Vagina (tissue), 2 donors: Measurements from ENCODE around the gene METTL25B. TPM values are rescaled to one million over a fixed set of nuclear protein-coding genes. Genes with fewer than 3 reads are reported as not detected.
"Not testable (repeated sequence)": the region's sequence is repeated elsewhere in the genome, so short reads cannot be mapped to it uniquely, and the experiment has no call there.

Experiments
- DNase-seq, 2 donors: peaks; one replicate each; pipeline ENCODE4 v3.0.0-alpha.2; 2017; ENCODE audit errors: extremely low spot score in 2 of 2
- H3K27ac ChIP-seq: fragments of 200-600 bp; sonication (generic); one replicate; pipeline ENCODE4 v1.5.1; 2019
- H3K27me3 ChIP-seq: fragments of 200-600 bp; sonication (generic); one replicate; pipeline ENCODE4 v1.5.1; 2019
- H3K36me3 ChIP-seq, 2 donors: fragments of 200-600 bp; sonication (generic); one replicate each; pipeline ENCODE4 v1.5.1; 2017 to 2019
- H3K4me1 ChIP-seq: fragments of 200-600 bp; sonication (generic); one replicate; pipeline ENCODE4 v1.5.1; 2019
- H3K4me3 ChIP-seq, 2 donors: fragments of 200-600 bp; sonication (generic); 1 replicate in 1 of 2; 2 replicates in 1 of 2; pipeline ENCODE4 v1.5.1; 2016 to 2019
- H3K9me3 ChIP-seq: fragments of 200-600 bp; sonication (generic); one replicate; pipeline ENCODE4 v1.5.1; 2019
- CTCF ChIP-seq, 3 experiments: fragments of 450-650 bp in 2 of 3; fragments of 200-600 bp in 1 of 3; sonication (generic) in 1 of 3; IDR thresholded peaks; one replicate each; pipeline ENCODE4 v1.5.1; 2017 to 2019; ENCODE audit warnings: antibody characterized with exemption in 3 of 3, mild to moderate bottlenecking in 2 of 3, moderate library complexity in 2 of 3
- POLR2A ChIP-seq, 2 donors: fragments of 450-650 bp; IDR thresholded peaks; one replicate each; pipeline ENCODE4 v1.6.1; 2017; ENCODE audit warnings: antibody characterized with exemption in 2 of 2, mild to moderate bottlenecking in 2 of 2, moderate library complexity in 2 of 2
- POLR2AphosphoS5 ChIP-seq, 2 donors: sonication (generic); formaldehyde crosslinking; IDR thresholded peaks; one replicate each; pipeline ENCODE4 v1.9.0; 2017; ENCODE audit warnings: antibody characterized with exemption in 2 of 2, mild to moderate bottlenecking in 2 of 2, low read depth in 1 of 2; ENCODE audit not compliant: insufficient read depth in 1 of 2
- intact Hi-C: fragments of 100-400 bp; cut with DNase I; formaldehyde crosslinking; loops from one replicate; pipeline ENCODE4 v1.15.1; 2023
- total RNA-seq: library from RNA; depleted of rRNA; stranded (reverse); fragments of >200 nt; gene quantifications from one replicate; pipeline ENCODE4 v1.2.3, GENCODE V29; 2016

Gene METTL25B
- total RNA-seq, 1 donor from 2014 or later = 17.7 TPM

- H3K27ac ChIP-seq = no peak overlapping the region
- no peaks in the 10 kb centered on the region for H3K36me3 ChIP-seq
- H3K9me3 ChIP-seq = no peaks in the 10 kb centered on the region
- H3K4me1 ChIP-seq = peaks cover 16% of the 10 kb centered on the region
- DNase-seq = no peak
- intact Hi-C loops = no loop called here
- no peak overlapping the region for H3K4me3 ChIP-seq
- no peak for TF ChIP-seq POLR2AphosphoS5 (IDR thresholded peaks at IDR 0.05; ENCODE audit: insufficient read depth in 1 of 2, low read depth in 1 of 2)
- H3K27me3 ChIP-seq = no peaks in the 10 kb centered on the region
Observed at GRCh38 chr1:156756355-156756754, 28.1 kb downstream of the METTL25B start.

GRCh38 chr1:156757572-156758253 lies 29.4 kb downstream of the METTL25B start:
- H3K27ac ChIP-seq, intact Hi-C loops, DNase-seq, H3K4me3 ChIP-seq, H3K36me3 ChIP-seq, H3K4me1 ChIP-seq, H3K9me3 ChIP-seq, H3K27me3 ChIP-seq: not testable (repeated sequence)

GRCh38 chr1:156760092-156760795 lies 32.0 kb downstream of the METTL25B start:
- Histone ChIP-seq H3K4me3 (no peak overlapping the region), H3K36me3 (no peaks in the 10 kb centered on the region), H3K9me3 (no peaks in the 10 kb centered on the region), H3K27ac (no peak overlapping the region), H3K4me1 (no peaks in the 10 kb centered on the region), H3K27me3 (no peaks in the 10 kb centered on the region)
- DNase-seq = no peak
- TF ChIP-seq CTCF (IDR thresholded peaks at IDR 0.05) = no peak
- intact Hi-C loops = no loop called here

- Histone ChIP-seq H3K27me3 (no peaks in the 10 kb centered on the region), H3K4me3 (no peak overlapping the region), H3K9me3 (no peaks in the 10 kb centered on the region), H3K36me3 (no peaks in the 10 kb centered on the region), H3K4me1 (peaks cover under 1% of the 10 kb centered on the region), H3K27ac (no peak overlapping the region)
- no peak for DNase-seq
- no peak for TF ChIP-seq POLR2AphosphoS5 (IDR thresholded peaks at IDR 0.05; ENCODE audit: insufficient read depth in 1 of 2, low read depth in 1 of 2)
- TF ChIP-seq POLR2A (IDR thresholded peaks at IDR 0.05) = no peak
- no peak for TF ChIP-seq CTCF (IDR thresholded peaks at IDR 0.05)
- intact Hi-C loops = no loop called here
Observed at GRCh38 chr1:156760796-156761104, 32.5 kb downstream of the METTL25B start.

GRCh38 chr1:156765136-156765535 lies 36.9 kb downstream of the METTL25B start:
- DNase-seq, H3K27ac ChIP-seq, H3K4me3 ChIP-seq, H3K27me3 ChIP-seq, intact Hi-C loops, H3K9me3 ChIP-seq, H3K36me3 ChIP-seq: not testable (repeated sequence)
- peaks cover 32% of the 10 kb centered on the region for H3K4me1 ChIP-seq

GRCh38 chr1:156765666-156766065 lies 37.4 kb downstream of the METTL25B start:
- H3K36me3 ChIP-seq = peaks cover 0 to 3% of the 10 kb centered on the region in 2 donors
- no peaks in the 10 kb centered on the region for H3K9me3 ChIP-seq
- no peak overlapping the region for H3K27ac ChIP-seq
- peaks cover 37% of the 10 kb centered on the region for H3K4me1 ChIP-seq
- no peak overlapping the region for H3K4me3 ChIP-seq
- intact Hi-C loops = no loop called here
- DNase-seq = no peak
- no peak for TF ChIP-seq POLR2AphosphoS5 (IDR thresholded peaks at IDR 0.05; ENCODE audit: insufficient read depth in 1 of 2, low read depth in 1 of 2)
- no peaks in the 10 kb centered on the region for H3K27me3 ChIP-seq

- peak overlapping the region; percentile 60 to 89 for H3K4me3 ChIP-seq
- H3K36me3 ChIP-seq = peaks cover 0 to 9% of the 10 kb centered on the region in 2 donors
- H3K27ac ChIP-seq = peak overlapping the region; percentile 84
- TF ChIP-seq POLR2AphosphoS5 (IDR thresholded peaks at IDR 0.05; ENCODE audit: insufficient read depth in 1 of 2, low read depth in 1 of 2) (no peak), POLR2A (IDR thresholded peaks at IDR 0.05) (no peak), CTCF (IDR thresholded peaks at IDR 0.05) (no peak)
- no peaks in the 10 kb centered on the region for H3K27me3 ChIP-seq
- peaks cover 45% of the 10 kb centered on the region for H3K4me1 ChIP-seq
- no peaks in the 10 kb centered on the region for H3K9me3 ChIP-seq
- DNase-seq = no peak
- intact Hi-C loops = no loop called here
Observed at GRCh38 chr1:156766298-156767100, 38.2 kb downstream of the METTL25B start.
